IMR-90 (cell line): ENCODE data around the gene LEF1. TPM values are rescaled to one million over a fixed set of nuclear protein-coding genes. Genes with fewer than 3 reads are reported as not detected.

Source experiments
- ATAC-seq: fragments of 200-7000 bp; cut with Tn5 transposase; 2 replicates; pipeline ENCODE4 v1.9.1; 2020; ENCODE audit warnings: low read depth, mild to moderate bottlenecking, moderate library complexity
- BruUV-seq: library from RNA; stranded (reverse); fragments of 400-500 nt; replicated peaks from 2 replicates; lab custom pipeline; 2021; lab: Mats Ljungman, UMichigan
- CTCF ChIA-PET: fragments of 300-600 bp; formaldehyde crosslinking; extraction: SDS; loops from one replicate; lab custom pipeline; 2021; ENCODE audit warnings: antibody characterized with exemption; lab: Yijun Ruan, JAX
- POLR2A ChIA-PET: fragments of 300-600 bp; sonication (Branson Sonifier 250); formaldehyde crosslinking; loops from one replicate; lab custom pipeline; 2022; ENCODE audit warnings: antibody characterized with exemption; ENCODE audit not compliant: unreplicated experiment; lab: Charles Lee
- DNase-seq: peaks from one replicate; pipeline ENCODE4 v3.0.0; 2013
- H2AFZ ChIP-seq: replicated peaks from 2 replicates; pipeline ENCODE3; 2013; ENCODE audit warnings: low read length, mild to moderate bottlenecking; ENCODE audit not compliant: poor library complexity
- H2AK5ac ChIP-seq: 2 replicates; pipeline ENCODE4 v1.6.1; 2013; ENCODE audit warnings: low read depth, low read length, inconsistent platforms
- H2AK9ac ChIP-seq: replicated peaks from 2 replicates; pipeline ENCODE3; 2013; ENCODE audit warnings: mild to moderate bottlenecking, low read depth, low read length, moderate library complexity; ENCODE audit not compliant: poor library complexity
- H2BK120ac ChIP-seq: 2 replicates; pipeline ENCODE4 v1.6.1; 2013; ENCODE audit warnings: low read depth, low read length, inconsistent platforms
- H2BK15ac ChIP-seq: 3 replicates; pipeline ENCODE4 v1.6.1; 2013; ENCODE audit warnings: low read depth, low read length, inconsistent platforms
- H2BK20ac ChIP-seq: 2 replicates; pipeline ENCODE4 v1.6.1; 2013; ENCODE audit warnings: low read depth, mild to moderate bottlenecking, inconsistent platforms, low read length, moderate library complexity
- H2BK5ac ChIP-seq: 2 replicates; pipeline ENCODE4 v1.6.1; 2013; ENCODE audit warnings: mild to moderate bottlenecking, low read depth, low read length, inconsistent platforms; ENCODE audit not compliant: poor library complexity, severe bottlenecking
- H3K14ac ChIP-seq: replicated peaks from 2 replicates; pipeline ENCODE4 v1.6.1; 2013; ENCODE audit warnings: low read depth, low read length, inconsistent platforms
- H3K18ac ChIP-seq: 2 replicates; pipeline ENCODE4 v1.6.1; 2013; ENCODE audit warnings: low read depth, low read length, control low read depth
- H3K23ac ChIP-seq: 2 replicates; pipeline ENCODE4 v1.6.1; 2013; ENCODE audit warnings: low read depth, low read length, inconsistent platforms
- H3K27ac ChIP-seq: 2 replicates; pipeline ENCODE4 v1.5.1; 2013; ENCODE audit warnings: mild to moderate bottlenecking, control low read depth, low read length; ENCODE audit not compliant: insufficient read depth
- H3K27me3 ChIP-seq: 2 replicates; pipeline ENCODE4 v1.6.1; 2013; ENCODE audit warnings: low read length; ENCODE audit not compliant: control insufficient read depth, insufficient read depth
- H3K36me3 ChIP-seq: 2 replicates; pipeline ENCODE4 v1.6.1; 2013; ENCODE audit warnings: low read length, mixed read lengths; ENCODE audit not compliant: control insufficient read depth, insufficient read depth
- H3K4ac ChIP-seq: 2 replicates; pipeline ENCODE4 v1.6.1; 2013; ENCODE audit warnings: low read depth, low read length, inconsistent platforms
- H3K4me1 ChIP-seq: 2 replicates; pipeline ENCODE4 v1.6.1; 2013; ENCODE audit warnings: low read length, mixed read lengths; ENCODE audit not compliant: control insufficient read depth, insufficient read depth
- H3K4me2 ChIP-seq: 2 replicates; pipeline ENCODE4 v1.6.1; 2013; ENCODE audit warnings: low read depth, mild to moderate bottlenecking, control low read depth, low read length, moderate library complexity
- H3K4me3 ChIP-seq: 2 replicates; pipeline ENCODE4 v1.5.1; 2013; ENCODE audit warnings: low read depth, mild to moderate bottlenecking, control low read depth, low read length, moderate library complexity; ENCODE audit not compliant: insufficient read depth
- H3K56ac ChIP-seq: 2 replicates; pipeline ENCODE4 v1.6.1; 2013; ENCODE audit warnings: low read length, inconsistent platforms; ENCODE audit not compliant: insufficient read depth; ENCODE audit errors: extremely low read depth
- H3K79me1 ChIP-seq, 2 experiments: 2 replicates each; pipeline ENCODE4 v1.6.1; 2013; ENCODE audit warnings: low read length in 2 of 2, inconsistent platforms in 1 of 2, low read depth in 1 of 2
- H3K9ac ChIP-seq: 2 replicates; pipeline ENCODE4 v1.6.1; 2013; ENCODE audit warnings: low read depth, low read length, control low read depth
- H3K9me1 ChIP-seq: 2 replicates; pipeline ENCODE4 v1.6.1; 2013; ENCODE audit warnings: low read length, inconsistent platforms; ENCODE audit not compliant: insufficient read depth
- H3K9me3 ChIP-seq: 2 replicates; pipeline ENCODE4 v1.6.1; 2013; ENCODE audit warnings: low read length; ENCODE audit not compliant: control insufficient read depth, insufficient read depth
- H4K20me1 ChIP-seq: 2 replicates; pipeline ENCODE4 v1.6.1; 2013; ENCODE audit warnings: low read length, inconsistent platforms; ENCODE audit not compliant: insufficient read depth
- H4K5ac ChIP-seq: 2 replicates; pipeline ENCODE4 v1.6.1; 2013; ENCODE audit warnings: mild to moderate bottlenecking, low read depth, low read length, control low read depth
- H4K8ac ChIP-seq, 2 experiments: 2 replicates each; pipeline ENCODE4 v1.6.1; 2013; ENCODE audit warnings: low read depth in 2 of 2, low read length in 2 of 2, control low read depth in 1 of 2, inconsistent platforms in 1 of 2
- H4K91ac ChIP-seq: 2 replicates; pipeline ENCODE4 v1.6.1; 2013; ENCODE audit warnings: low read depth, low read length, inconsistent platforms; ENCODE audit not compliant: insufficient read depth
- CEBPB ChIP-seq: IDR thresholded peaks from 2 replicates; pipeline ENCODE4 v1.6.1; 2012; ENCODE audit warnings: low read depth, low read length, improper control_type of control experiment
- CHD1 ChIP-seq: IDR thresholded peaks from 2 replicates; pipeline ENCODE4 v1.6.1; 2012; ENCODE audit warnings: low read depth, low read length, improper control_type of control experiment
- MAZ ChIP-seq: IDR thresholded peaks from 2 replicates; pipeline ENCODE4 v1.6.1; 2012; ENCODE audit warnings: low read depth, mild to moderate bottlenecking, low read length, improper control_type of control experiment, moderate library complexity, borderline replicate concordance
- MXI1 ChIP-seq: IDR thresholded peaks from 2 replicates; pipeline ENCODE4 v1.6.1; 2012; ENCODE audit warnings: low read depth, mild to moderate bottlenecking, low read length, moderate library complexity, borderline replicate concordance
- POLR2A ChIP-seq: IDR thresholded peaks from 2 replicates; pipeline ENCODE4 v1.6.1; 2012; ENCODE audit warnings: mild to moderate bottlenecking, low read depth, low read length
- RCOR1 ChIP-seq: IDR thresholded peaks from 2 replicates; pipeline ENCODE4 v1.6.1; 2012; ENCODE audit warnings: mild to moderate bottlenecking, low read length, improper control_type of control experiment; ENCODE audit not compliant: insufficient replicate concordance
- RFX5 ChIP-seq: IDR thresholded peaks from 2 replicates; pipeline ENCODE4 v1.8.0; 2012; ENCODE audit warnings: low read depth, mild to moderate bottlenecking, low read length, moderate library complexity
- SMC3 ChIP-seq: fragments of 150-350 bp; IDR thresholded peaks from 2 replicates; pipeline ENCODE4 v1.6.1; 2016; ENCODE audit warnings: low read depth, mild to moderate bottlenecking, antibody characterized with exemption, low read length, moderate library complexity
- USF2 ChIP-seq: fragments of 150-350 bp; IDR thresholded peaks from 2 replicates; pipeline ENCODE4 v1.6.1; 2017; ENCODE audit warnings: mild to moderate bottlenecking, antibody characterized with exemption, low read length, low read depth
- WGBS, 2 experiments: methylation state at CpG; one replicate each; pipeline versions ENCODE4 v1.1.5 to v1.1.7; 2013; ENCODE audit warnings: missing lambda C conversion rate in 2 of 2; ENCODE audit not compliant: insufficient read length in 1 of 2; ENCODE audit errors: extremely low coverage in 2 of 2; 5-methylcytosine and 5-hydroxymethylcytosine counted together
- dilution Hi-C: fragments of 300-500 bp; cut with HindIII; formaldehyde crosslinking; loops from one replicate; pipeline ENCODE4 v1.14.3; 2018; ENCODE audit warnings: low sequenced_read_pairs; ENCODE audit not compliant: unreplicated experiment
- in situ Hi-C: fragments of 300-500 bp; cut with MboI; formaldehyde crosslinking; loops from 3 replicates; pipeline ENCODE4 v1.14.3; 2019; ENCODE audit warnings: low sequenced_read_pairs, inconsistent platforms, mixed read lengths
- intact Hi-C: fragments of 100-400 bp; cut with micrococcal nuclease; formaldehyde crosslinking; loops from 2 replicates; pipeline ENCODE4 v1.10.0; 2022
- polyA plus RNA-seq, 3 experiments: library from polyadenylated mRNA; depleted of rRNA; stranded (reverse); fragments of >200 nt; gene quantifications; 2 replicates each; pipeline ENCODE4 v1.2.3, GENCODE V29; 2012; ENCODE audit warnings: low replicate concordance in 1 of 3
- total RNA-seq: library from RNA; depleted of rRNA; stranded (reverse); fragments of >200 nt; gene quantifications from 2 replicates; pipeline ENCODE4 v1.2.3, GENCODE V29; 2012

The LEF1 gene
- total and polyA plus RNA-seq, 2 of the 4 experiments (the other 2 are of a cell fraction): 1.7 to 1.8 TPM

DNA sequence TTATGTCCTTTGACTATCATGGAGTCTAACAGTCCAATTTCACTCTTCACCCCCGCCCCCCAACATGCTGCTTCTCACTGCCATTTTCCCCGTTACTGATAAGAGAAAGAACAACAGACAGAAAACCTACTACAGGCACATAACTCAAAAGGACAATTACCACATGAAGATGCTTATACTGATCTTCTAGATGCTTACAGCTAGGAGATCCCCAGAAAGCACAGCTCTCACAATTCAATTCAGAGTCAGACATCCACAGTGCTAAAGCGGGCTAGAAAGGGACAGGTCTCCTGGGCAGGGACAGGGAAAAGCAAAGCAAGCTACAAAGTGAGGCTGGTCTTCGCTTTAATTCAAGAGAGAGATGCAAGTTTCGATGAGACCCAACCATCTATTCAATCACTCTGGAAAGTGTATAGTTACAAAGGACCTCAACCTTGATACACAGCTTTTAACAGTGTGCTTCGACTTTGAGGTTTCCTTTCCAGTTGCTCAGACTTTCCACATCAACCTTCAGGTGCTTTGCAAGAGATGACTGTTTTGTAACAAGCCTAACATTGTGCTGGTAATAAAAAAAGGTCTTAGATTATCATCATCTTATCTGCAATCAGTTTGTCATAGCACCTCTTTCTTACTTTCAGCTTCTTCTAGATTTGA, 60.9 kb downstream of the LEF1 start:
- in situ Hi-C loops: no loop called here
- Histone ChIP-seq H3K27me3 (no peaks in the 10 kb centered on the region), H3K36me3 (no peaks in the 10 kb centered on the region), H4K8ac (no peak overlapping the region), H4K20me1 (no peaks in the 10 kb centered on the region), H3K27ac (no peak overlapping the region), H4K5ac (no peak overlapping the region), H3K4me2 (no peak overlapping the region), H3K18ac (no peak overlapping the region), H2BK120ac (no peak overlapping the region), H3K14ac (no peak overlapping the region), H2BK15ac (no peak overlapping the region), H2AFZ (no peak overlapping the region), H3K23ac (no peak overlapping the region), H3K56ac (no peak overlapping the region), H2AK5ac (no peak overlapping the region), H3K4ac (no peak overlapping the region), H2AK9ac (no peak overlapping the region), H3K4me3 (no peak overlapping the region), H2BK20ac (no peak overlapping the region), H4K91ac (no peak overlapping the region), H3K9me1 (no peaks in the 10 kb centered on the region), H3K4me1 (no peaks in the 10 kb centered on the region), H3K79me1 (no peaks in the 10 kb centered on the region), H3K9me3 (no peaks in the 10 kb centered on the region), H3K9ac (no peak overlapping the region), H2BK5ac (no peak overlapping the region)
- intact Hi-C loops: no loop called here
- DNase-seq (no peak), ATAC-seq (no peak)
- dilution Hi-C loops: no loop called here
- WGBS, 2 experiments: 50% methylated on average over 1 of the region's 6 CpGs; no CpG with 5 or more reads in 1 of the 2 experiments
- CTCF ChIA-PET: no interaction called here
- TF ChIP-seq CHD1 (no peak), USF2 (no peak), SMC3 (no peak), RCOR1 (no peak), CEBPB (no peak), POLR2A (no peak), MAZ (no peak), RFX5 (no peak), MXI1 (no peak)
- no TSS peak for BruUV-seq
- POLR2A ChIA-PET: no interaction called here
